GM19455 (cell line): ENCODE results near the gene AHCYL2.
"Not testable (repeated sequence)": the region's sequence is repeated elsewhere in the genome, so short reads cannot be mapped to it uniquely, and the experiment has no call there.

Experiments
- ATAC-seq: cut with Tn5 transposase; IDR thresholded peaks from one replicate; pipeline ENCODE4 v1.9.1; 2021; ENCODE audit not compliant: unreplicated experiment

AHCYL2 gene

DNA sequence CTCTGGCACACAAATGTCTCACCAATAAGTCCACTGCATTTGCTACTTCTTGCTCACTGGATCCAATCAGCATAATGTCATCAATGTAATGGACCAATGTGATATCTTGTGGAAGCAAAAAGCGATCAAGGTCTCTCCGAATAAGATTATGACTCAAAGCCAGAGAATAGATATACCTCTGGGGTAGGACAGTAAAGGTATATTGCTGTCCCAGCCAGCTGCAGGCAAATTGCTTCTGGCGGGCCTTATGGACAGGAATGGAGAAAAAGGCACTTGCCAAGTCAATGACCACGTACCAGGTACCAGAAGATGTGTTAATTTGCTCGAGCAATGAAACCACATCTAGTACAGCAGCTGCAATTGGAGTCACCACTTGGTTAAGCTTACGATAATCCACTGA is 222.6 kb downstream of the AHCYL2 start:
- not testable (repeated sequence) for ATAC-seq

DNA sequence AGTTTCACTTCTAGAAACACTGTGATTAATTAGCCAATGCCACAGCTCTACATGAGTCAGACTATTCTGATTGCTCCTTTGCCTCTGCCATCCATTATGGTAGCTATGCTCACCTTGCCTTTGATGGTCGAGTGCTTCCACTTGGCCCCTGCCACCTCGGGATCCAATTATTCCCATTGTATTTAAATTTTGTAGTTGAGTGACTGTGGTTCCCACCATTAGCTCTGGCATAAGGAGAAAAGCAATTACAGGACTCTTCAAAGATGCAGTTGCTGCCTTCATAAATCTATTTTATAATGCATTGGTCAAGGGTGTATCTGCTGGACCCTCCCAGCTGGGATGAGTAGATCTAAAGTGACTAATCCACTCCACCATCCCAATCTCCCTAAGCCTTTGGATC is 223.8 kb downstream of the AHCYL2 start:
- not testable (repeated sequence) for ATAC-seq

DNA sequence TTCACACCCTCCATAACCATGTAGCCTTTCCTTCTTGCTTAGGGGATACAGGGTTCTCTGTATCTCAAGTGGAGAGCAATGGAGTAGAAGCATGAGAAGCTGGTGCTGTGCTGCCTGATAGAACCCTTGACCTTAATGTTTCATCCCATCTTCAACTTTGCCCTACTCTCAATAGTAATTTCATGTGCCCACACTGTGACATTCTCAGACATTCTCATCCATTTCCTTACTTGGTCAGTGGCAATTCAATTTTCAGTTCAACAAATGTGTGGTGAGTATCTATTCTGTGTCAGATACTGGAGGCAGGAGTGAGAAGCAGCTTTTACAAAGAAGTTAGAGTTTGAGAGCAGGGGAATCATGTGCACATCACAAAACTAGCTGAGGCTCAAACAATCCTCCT is 225.5 kb downstream of the AHCYL2 start:
- ATAC-seq = no peak

DNA sequence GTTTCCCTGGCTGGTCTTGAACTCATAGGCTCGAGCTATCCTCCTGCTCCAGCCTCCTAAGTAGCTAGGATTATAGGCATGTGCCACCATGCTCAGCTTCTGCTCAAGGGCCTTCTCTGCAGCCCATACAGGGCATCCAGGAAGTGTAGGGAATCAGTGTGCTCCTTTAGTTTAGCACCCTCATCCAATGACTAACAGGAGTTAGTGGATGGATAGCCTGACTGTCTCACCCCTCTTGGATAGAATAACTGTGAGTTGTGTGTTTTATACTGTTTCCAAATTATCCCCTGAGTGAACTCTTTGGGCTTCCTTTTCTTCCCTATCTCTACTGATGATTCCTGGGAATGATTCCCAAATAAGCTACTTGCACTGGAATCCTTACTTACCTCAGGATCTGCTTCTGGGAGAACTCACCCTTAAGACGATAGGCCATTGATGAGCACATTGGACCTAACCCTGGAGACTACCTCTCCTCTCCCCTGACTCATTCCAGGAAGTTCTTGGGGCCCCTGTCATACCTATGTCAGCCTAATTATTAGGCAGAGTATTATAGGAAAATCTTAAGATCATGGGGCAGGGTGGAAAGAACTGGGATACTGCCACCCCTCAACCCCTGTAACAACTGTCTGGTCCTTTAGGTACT is 227.9 kb downstream of the AHCYL2 start:
- no peak for ATAC-seq

DNA sequence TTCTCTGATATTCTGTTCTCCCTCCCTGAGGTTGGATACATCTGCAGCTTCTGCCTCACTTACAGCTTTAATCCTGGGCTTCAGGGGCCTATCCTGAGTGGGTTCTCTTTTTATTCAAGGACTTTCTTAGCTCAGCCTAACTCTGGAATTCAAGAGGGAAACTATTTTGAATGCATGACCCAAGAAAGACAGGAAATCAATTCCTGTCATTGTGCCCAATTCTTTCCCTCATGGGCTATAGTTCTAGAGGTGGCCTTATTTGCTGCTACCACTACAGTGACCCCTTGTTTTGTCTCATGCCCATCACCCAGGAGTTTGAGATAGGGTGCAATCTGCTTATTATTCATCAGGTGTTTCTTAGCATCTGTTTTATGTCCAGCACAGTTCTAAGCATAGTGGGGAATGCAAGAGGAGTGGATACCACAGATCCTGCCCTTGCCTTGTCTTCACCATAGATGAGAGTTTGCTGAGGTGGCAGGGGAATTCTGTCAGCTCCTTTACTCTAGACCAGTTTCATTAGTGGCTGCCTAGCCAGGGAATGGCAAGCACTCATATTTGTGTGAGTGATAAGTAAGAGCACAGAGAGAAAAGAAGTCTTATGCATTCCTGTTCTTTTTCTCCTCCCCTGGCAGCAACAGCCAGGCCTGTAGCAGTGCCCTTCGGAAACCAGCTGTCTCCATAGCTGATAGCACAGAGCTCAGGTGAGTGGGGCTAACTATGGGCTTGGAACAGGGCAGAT is 228.8 kb downstream of the AHCYL2 start:
- ATAC-seq = no peak

DNA sequence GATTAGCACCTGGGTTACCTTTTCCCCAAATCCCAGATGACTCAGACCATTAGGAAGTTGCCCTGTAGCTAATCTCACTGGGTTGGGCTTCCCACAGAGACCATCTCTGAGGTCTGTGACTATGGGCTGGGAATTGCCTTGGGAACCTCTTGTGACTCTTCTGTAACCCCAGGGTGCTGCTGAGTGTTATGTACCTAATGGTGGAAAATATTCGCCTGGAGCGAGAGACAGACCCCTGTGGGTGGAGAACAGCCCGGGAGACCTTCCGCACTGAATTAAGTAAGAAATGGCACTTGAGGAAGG is 229.4 kb downstream of the AHCYL2 start:
- no peak for ATAC-seq

DNA sequence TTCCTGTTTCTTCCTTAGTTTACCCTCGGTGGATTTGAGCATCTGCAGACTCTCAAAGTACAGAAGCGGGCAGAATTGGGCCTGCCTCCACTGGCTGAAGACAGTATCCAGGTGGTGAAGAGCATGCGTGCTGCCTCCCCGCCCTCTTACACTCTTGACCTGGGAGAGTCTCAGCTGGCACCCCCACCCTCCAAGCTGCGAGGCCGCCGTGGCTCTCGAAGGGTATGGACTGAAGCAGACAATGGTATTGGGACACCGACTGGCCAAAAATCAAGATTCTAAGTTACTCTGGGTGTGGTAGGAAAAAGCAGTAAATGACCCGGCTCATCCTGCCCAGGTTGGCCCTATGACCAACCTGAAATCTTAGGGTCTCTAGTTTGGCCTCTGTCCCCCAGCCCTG is 231.6 kb downstream of the AHCYL2 start:
- ATAC-seq = no peak

DNA sequence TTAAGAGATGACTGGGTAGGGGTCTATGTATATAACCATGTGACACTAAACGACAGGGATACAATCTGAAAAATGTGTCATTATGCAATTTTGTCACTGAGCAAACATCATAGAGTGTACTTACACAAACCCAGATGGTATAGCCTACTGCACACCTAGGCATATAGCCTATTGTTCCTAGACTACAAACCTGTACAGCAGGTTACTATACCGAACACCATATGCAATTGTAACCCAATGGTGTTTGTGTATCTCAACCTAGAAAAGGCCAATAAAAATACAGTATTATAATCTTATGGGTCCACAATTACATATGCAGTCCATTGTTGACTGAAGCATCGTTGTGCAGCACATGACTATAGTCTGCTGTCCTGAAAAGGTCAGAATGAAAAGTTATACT is 232.3 kb downstream of the AHCYL2 start:
- ATAC-seq = no peak

DNA sequence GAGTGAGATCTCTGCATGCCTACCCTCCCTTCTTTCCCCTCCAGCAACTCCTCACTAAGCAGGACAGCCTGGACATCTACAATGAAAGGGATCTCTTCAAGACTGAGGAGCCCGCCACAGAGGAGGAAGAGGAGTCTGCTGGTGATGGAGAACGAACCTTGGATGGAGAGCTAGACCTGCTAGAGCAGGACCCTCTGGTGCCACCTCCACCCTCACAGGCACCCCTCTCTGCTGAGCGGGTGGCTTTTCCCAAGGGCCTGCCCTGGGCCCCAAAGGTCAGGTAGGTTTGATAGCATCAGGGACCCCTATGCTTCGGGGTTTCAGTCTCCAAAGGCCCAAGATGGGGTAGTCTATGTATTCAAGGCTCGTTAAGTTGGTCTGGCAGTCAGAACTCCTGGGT is 233.3 kb downstream of the AHCYL2 start:
- no peak for ATAC-seq

DNA sequence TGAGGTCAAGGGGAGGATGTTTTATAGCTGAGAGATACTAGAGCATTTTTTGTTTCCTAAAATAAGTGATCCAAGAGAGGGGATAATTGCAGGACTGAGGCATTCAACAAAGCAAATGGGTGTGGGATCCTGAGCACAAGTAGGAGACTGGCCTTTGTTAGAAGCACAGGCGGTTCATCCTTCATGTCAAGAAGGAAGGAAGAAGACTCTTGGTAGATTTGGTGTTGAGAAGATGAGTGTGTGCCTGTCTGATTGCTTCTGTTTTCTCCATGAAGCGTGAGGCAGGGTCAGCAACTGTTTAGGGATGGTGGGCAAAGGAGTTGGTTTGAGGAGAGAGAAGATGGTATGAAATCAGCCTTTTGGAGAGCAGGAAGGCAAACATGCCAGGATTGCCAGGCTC is 237.0 kb downstream of the AHCYL2 start:
- ATAC-seq = no peak

DNA sequence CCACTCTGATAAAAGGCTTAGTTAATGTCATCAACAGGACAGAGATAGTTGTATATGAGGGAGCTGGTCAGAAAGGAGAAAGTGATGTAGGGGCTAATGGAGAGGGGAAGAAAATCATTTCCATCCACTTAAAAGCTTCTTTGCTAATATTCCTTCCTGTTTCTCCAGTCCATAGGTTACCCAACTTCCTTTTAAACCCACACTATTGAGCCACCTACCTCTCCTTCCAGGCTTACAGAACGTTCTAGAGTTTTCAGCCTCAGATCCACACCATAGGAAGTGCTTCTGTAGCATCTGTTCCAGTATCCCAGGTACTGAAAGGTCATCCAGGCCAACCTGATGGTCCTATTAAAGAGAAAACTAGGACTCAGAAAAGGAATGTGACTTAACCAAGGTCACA is 237.6 kb downstream of the AHCYL2 start:
- no peak for ATAC-seq

DNA sequence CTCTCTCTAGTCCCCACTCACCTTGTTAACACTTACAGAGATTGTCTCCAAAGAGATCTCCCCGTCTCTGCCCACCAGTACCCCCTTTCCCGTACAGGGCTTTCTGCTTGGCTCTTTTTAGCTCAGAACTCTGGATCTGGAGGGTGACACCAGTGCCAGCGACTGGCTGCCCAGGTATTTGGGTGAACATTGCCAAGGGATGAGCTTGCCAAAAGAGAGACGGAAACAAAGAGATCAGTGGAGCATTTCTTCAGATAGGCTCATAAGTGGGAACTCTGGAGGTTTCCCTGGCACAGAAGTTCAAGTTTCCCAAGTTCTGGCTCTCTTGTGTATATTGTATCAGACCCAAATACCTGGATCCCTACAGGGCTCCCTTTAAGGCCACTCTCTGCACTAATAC is 239.4 kb downstream of the AHCYL2 start:
- no peak for ATAC-seq

DNA sequence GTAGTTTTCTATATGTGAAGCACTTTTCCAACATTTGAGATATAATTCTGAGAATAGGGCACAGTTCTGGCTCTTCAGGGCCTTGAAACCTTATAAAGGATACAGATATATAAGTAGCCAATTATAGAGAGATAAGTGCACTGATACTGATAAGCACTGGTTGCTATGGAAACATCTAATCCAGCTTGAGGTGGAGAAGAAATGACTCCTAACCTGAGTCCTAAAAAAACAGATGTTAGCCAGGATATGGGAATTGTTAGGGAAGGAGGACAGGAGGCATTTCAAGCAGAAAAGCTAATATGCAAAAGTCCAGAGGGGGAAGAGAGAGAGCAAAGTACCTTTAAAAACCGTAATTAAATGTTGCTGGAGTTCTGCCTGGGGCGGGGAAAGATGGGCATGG is 240.2 kb downstream of the AHCYL2 start:
- no peak for ATAC-seq

DNA sequence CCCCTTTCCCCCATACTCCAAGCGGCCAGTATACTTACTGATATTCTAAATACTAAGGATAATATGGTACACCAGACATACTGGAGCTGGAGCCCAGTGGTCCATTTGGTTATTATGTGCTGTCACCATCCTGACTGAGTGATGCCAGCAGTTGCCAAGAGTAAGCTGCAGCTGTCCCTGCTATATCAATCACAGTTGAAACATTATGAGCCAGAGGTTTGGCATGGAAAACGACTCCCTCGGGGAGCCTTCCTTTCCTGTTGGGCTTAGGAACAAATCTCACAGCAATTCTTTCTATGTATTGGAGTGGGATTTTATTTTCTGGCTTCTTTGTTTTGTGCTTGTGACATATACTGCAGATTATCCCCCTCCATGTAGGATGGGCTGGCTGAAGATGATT is 242.0 kb downstream of the AHCYL2 start:
- ATAC-seq = no peak

DNA sequence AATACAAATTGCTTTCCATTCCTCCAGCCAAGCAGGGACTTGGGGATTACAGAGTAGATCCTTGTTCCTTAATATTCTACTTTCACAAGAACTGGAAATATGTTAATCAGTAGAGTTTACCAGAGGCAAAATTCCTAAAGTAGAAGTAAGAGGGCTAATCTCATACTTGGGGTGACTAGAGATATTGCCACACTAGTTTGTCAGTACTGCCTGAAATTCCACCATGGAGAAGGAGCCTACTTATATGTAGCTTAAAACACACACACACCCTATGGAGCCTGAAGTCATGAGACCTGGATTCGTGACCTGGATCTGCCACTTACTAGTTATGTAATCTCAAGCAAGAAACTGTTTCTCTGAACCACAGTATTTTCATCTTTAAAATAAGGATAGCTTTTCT is 243.3 kb downstream of the AHCYL2 start:
- no peak for ATAC-seq

DNA sequence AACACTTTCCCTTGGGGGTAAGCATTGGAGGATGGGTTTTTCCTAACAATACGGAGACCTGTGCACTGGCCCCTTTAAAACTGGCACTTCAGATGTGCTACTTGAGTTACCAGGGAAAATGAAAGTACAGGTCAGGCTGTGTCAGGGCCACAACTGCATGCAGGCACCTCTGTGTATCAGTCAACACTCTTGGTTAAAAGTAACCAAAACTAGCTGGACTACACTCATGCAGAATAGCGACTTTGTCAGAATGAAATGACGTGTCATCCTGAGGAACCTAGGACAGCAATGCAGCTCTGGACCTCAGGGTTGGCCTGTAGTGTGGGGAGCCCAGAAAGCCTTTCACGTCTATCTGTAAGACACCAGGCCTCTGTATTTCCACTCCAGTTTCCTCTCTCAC is 243.7 kb downstream of the AHCYL2 start:
- ATAC-seq = no peak

DNA sequence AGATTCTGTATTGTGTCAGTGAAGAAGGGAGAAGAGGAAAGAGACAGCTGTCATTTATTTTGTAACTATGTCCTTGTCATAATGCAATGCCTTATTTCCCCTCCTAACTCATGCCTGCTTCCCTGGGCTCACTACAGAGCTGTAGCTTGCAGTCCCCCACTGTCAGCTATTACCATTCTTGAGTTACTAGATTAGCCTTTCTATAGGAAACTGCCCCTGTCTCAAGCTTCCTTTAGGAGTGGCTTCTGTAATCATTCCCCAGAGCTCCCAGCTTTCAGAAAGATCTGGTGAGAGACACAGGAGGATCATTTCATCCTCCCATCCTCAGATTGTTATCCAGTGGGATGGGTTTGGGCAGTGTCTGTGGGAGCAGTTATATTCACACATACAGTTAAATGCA is 245.1 kb downstream of the AHCYL2 start:
- no peak for ATAC-seq

DNA sequence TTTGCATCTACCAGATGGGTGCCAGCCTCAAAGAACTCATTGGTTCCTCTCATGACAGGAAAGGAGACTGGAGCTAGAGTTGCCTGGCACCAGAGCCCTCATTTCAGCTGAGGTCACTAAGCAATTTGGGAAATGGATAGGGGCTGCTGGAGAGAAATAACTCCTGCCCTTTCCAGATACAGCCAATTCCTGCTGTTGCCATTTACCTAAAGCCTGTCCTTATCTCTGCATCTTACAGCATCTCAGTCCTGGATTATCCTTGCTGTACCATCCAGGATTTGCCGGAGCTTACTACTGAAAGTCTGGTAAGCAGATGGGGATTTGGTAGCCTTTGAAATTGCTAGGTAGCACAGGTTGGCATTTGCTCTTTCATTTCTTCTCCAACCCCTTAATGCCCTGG is 245.6 kb downstream of the AHCYL2 start:
- no peak for ATAC-seq

DNA sequence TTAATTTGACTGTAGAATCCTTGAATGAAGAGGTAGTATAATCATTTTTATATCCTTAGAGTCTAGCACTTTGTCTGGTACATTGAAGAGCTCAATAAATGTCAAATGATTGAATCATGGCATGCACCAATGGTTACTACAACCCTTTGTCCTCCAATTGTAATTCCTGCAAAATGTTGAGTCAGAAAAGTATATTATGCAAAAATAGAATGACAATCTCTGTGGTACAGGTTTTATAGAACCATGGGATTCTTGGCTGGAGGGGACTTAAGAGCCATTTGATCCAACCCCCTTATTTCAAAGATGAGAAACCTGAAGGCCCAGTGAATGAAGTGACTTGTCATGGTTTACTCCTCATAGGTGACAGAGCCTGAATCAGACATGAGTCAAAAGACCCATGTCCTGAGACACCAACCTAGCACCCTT is 246.6 kb downstream of the AHCYL2 start:
- no peak for ATAC-seq

DNA sequence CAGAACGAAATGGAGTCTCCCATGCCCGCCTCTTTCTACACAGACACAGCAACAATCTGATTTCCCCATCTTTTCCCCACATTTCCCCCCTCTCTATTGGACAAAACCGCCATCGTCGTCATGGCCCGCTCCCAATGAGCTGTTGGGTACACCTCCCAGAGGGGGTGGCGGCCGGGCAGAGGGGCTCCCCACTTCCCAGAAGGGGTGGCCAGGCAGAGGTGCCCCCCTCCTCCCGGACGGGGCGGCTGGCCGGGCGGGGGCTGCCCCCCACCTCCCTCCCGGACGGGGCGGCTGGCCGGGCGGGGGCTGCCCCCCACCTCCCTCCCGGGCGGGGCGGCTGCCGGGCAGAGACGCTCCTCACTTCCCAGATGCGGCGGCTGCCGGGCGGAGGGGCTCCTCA is 251.1 kb downstream of the AHCYL2 start:
- not testable (repeated sequence) for ATAC-seq

DNA sequence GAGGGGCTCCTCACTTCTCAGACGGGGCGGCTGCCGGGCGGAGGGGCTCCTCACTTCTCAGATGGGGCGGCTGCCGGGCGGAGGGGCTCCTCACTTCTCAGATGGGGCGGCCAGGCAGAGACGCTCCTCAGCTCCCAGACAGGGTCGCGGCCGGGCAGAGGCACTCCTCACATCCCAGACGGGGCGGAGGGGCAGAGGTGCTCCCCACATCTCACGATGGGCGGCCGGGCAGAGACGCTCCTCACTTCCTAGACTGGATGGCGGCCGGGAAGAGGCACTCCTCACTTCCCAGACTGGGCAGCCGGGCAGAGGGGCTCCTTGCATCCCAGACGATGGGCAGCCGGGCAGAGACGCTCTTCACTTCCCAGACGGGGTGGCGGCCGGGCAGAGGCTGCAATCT is 251.6 kb downstream of the AHCYL2 start:
- ATAC-seq = not testable (repeated sequence)
